HL-60/S4 (cell line): ENCODE data around the gene PPP1R9B.

Source experiments
- in situ Hi-C: fragments of 300-500 bp; cut with MboI; formaldehyde crosslinking; loops from 2 replicates; pipeline ENCODE4 v1.14.3; 2022; ENCODE audit warnings: low sequenced_read_pairs

PPP1R9B gene

GRCh38 chr17:50094753-50095619 lies 55.5 kb downstream of the PPP1R9B start, which contains the start of gene PDK2:
PDK2 (plus strand) TSS chr17:50095351; CDS start chr17:50095436, 85 bp downstream.
- in situ Hi-C loops = loop anchor here (5.0 kb wide), 1 partner anchor 68 kb away; no protein-coding TSS in a partner anchor

GRCh38 chr17:50094243-50094752 lies 56.2 kb downstream of the PPP1R9B start:
- in situ Hi-C loops = loop anchor here (5.0 kb wide), 1 partner anchor 67 kb away; no protein-coding TSS in a partner anchor

- in situ Hi-C loops = loop anchor here (5.0 kb wide), 1 partner anchor 67 kb away; no protein-coding TSS in a partner anchor
These were observed 56.7 kb downstream of the PPP1R9B start for GRCh38 chr17:50093807-50094206.

- in situ Hi-C loops = loop anchor here (5.0 kb wide), 1 partner anchor 66 kb away; no protein-coding TSS in a partner anchor
These were observed 57.2 kb downstream of the PPP1R9B start for GRCh38 chr17:50093246-50093645.

GRCh38 chr17:50091918-50092285 lies 58.6 kb downstream of the PPP1R9B start:
- in situ Hi-C loops = loop anchor here (5.0 kb wide), 1 partner anchor 65 kb away; no protein-coding TSS in a partner anchor

GRCh38 chr17:50090971-50091917 lies 59.2 kb downstream of the PPP1R9B start:
- in situ Hi-C loops = loop anchor here (5.0 kb wide), 1 partner anchor 64 kb away; no protein-coding TSS in a partner anchor

GRCh38 chr17:50090071-50090470 lies 60.4 kb downstream of the PPP1R9B start:
- in situ Hi-C loops = loop anchor here (5.0 kb wide), 1 partner anchor 63 kb away; no protein-coding TSS in a partner anchor

GRCh38 chr17:50088952-50089825 lies 61.3 kb downstream of the PPP1R9B start:
- in situ Hi-C loops = loop anchor here (10.0 kb wide), 1 partner anchor 214 kb away; no protein-coding TSS in a partner anchor

GRCh38 chr17:50087912-50088405 lies 62.5 kb downstream of the PPP1R9B start:
- in situ Hi-C loops = loop anchor here (10.0 kb wide), 1 partner anchor 213 kb away; no protein-coding TSS in a partner anchor

- in situ Hi-C loops = loop anchor here (10.0 kb wide), 1 partner anchor 213 kb away; no protein-coding TSS in a partner anchor
These were observed 63.1 kb downstream of the PPP1R9B start for GRCh38 chr17:50087246-50087911.
